Epithelial cell of esophagus (primary cell): ENCODE measurements around the gene PEX7.
"Not testable (repeated sequence)": the region's sequence is repeated elsewhere in the genome, so short reads cannot be mapped to it uniquely, and the experiment has no call there.

Experiments
- DNase-seq: peaks from one replicate; pipeline ENCODE4 v3.0.0; 2010; ENCODE audit warnings: low read depth
- H3K4me3 ChIP-seq: 2 replicates; pipeline ENCODE4 v1.5.1; 2011; ENCODE audit warnings: mild to moderate bottlenecking, low read length, control low read depth
- CTCF ChIP-seq: IDR thresholded peaks from 2 replicates; pipeline ENCODE4 v1.5.1; 2011; ENCODE audit warnings: low read depth, mild to moderate bottlenecking, low read length, control low read depth, inconsistent platforms; ENCODE audit not compliant: insufficient read depth; ENCODE audit errors: missing control alignments

PEX7 gene

GRCh38 chr6:136950436-136951126 is 128.2 kb downstream of the PEX7 start:
- TF ChIP-seq CTCF = no peak
- H3K4me3 ChIP-seq = no peak overlapping the region
- DNase-seq = no peak

- H3K4me3 ChIP-seq = no peak overlapping the region
- DNase-seq = no peak
- no peak for TF ChIP-seq CTCF
These were observed 130.4 kb downstream of the PEX7 start for GRCh38 chr6:136952714-136953260.

- no peak overlapping the region for H3K4me3 ChIP-seq
- no peak for DNase-seq
- TF ChIP-seq CTCF = no peak
These were observed 132.7 kb downstream of the PEX7 start for GRCh38 chr6:136955123-136955522.

- DNase-seq = no peak
- no peak for TF ChIP-seq CTCF
- no peak overlapping the region for H3K4me3 ChIP-seq
These were observed 134.5 kb downstream of the PEX7 start for GRCh38 chr6:136956590-136957544.

GRCh38 chr6:136958168-136958567 is 135.8 kb downstream of the PEX7 start:
- DNase-seq = no peak
- TF ChIP-seq CTCF = no peak
- H3K4me3 ChIP-seq = no peak overlapping the region

GRCh38 chr6:136959471-136959891 is 137.1 kb downstream of the PEX7 start:
- TF ChIP-seq CTCF = no peak
- no peak overlapping the region for H3K4me3 ChIP-seq
- DNase-seq = no peak

- not testable (repeated sequence) for DNase-seq, H3K4me3 ChIP-seq
These were observed 137.5 kb downstream of the PEX7 start for GRCh38 chr6:136959935-136960334.
